Pancreas (tissue), 10 donors: Measurements from ENCODE around the gene CAT. TPM values are rescaled to one million over a fixed set of nuclear protein-coding genes. Genes with fewer than 3 reads are reported as not detected.

ENCODE experiments used
- ATAC-seq, 4 donors: fragments of 200-7000 bp; cut with Tn5 transposase; one replicate each; pipeline versions ENCODE4 v1.8.0 to v1.9.1; 2020; ENCODE audit warnings: mild to moderate bottlenecking in 4 of 4, moderate library complexity in 4 of 4
- DNase-seq, 6 donors: peaks; one replicate each; pipeline ENCODE4 v3.0.0-alpha.2; 2020
- FAIRE-seq: peaks from 2 replicates; lab custom pipeline; 2012; peaks lifted over from hg19 to GRCh38; lab: Jason Lieb, UNC
- H3K27ac ChIP-seq, 4 donors: fragments of 200-600 bp; sonication (generic); 1 replicate in 3 of 4; 2 replicates in 1 of 4; pipeline versions ENCODE4 v1.5.0 to v1.8.0; 2020
- H3K27me3 ChIP-seq, 4 donors: fragments of 200-600 bp; one replicate each; pipeline ENCODE4 v1.8.0; 2021
- H3K36me3 ChIP-seq, 3 donors: fragments of 200-600 bp; sonication (generic) in 1 of 3; one replicate each; pipeline versions ENCODE4 v1.5.0 to v1.8.0; 2020 to 2021
- H3K4me1 ChIP-seq, 3 donors: fragments of 200-600 bp; one replicate each; pipeline ENCODE4 v1.8.0; 2021
- H3K4me3 ChIP-seq, 4 donors: fragments of 200-600 bp; sonication (generic) in 2 of 4; one replicate each; pipeline versions ENCODE4 v1.5.0 to v1.8.0; 2020 to 2021
- H3K9me3 ChIP-seq, 4 donors: fragments of 200-600 bp; one replicate each; pipeline ENCODE4 v1.8.0; 2021
- WGBS, 2 donors: extraction: QIAGEN DNeasy Blood & Tissue Kit; methylation state at CpG; one replicate each; pipeline ENCODE4 v1.1.7; 2013; 5-methylcytosine and 5-hydroxymethylcytosine counted together
- intact Hi-C, 3 donors: fragments of 100-400 bp; cut with DNase I; formaldehyde crosslinking; loops; one replicate each; pipeline versions ENCODE4 v1.11.1 to v1.14.2; 2022
- polyA plus RNA-seq, 2 donors: library from polyadenylated mRNA; stranded (reverse); fragments of 200-250 nt; gene quantifications; one replicate each; pipeline ENCODE4 v1.2.3, GENCODE V29; 2013
- total RNA-seq, 6 donors: library from RNA; stranded (reverse); fragmentation: NEBNext Ultra II Directional in 4 of 6; extraction: Animal tissue kit (Norgen Biotek cat#: 25700) in 4 of 6; gene quantifications; one replicate each; pipeline versions ENCODE4 v1.2.1 to v1.2.4, GENCODE V29; 2021 to 2023
- TF ChIP-seq, protein P1 (sequence below), 4 donors: fragments of 200-600 bp; sonication (generic) in 3 of 4; IDR thresholded peaks; one replicate each; pipeline versions ENCODE4 v1.5.0 to v1.8.0; 2021; ENCODE audit warnings: antibody characterized with exemption in 4 of 4
- donor health status: healthy with polysubstance abuse.
- donor health status: DM: no; HTN: no; CAD: no; lungs with moderate emphysema.
- donor health status: DM: no; HTN: no; CAD: no.
- donor health status: control.
- donor health status: control.
- donor health status: Bipolar disorder and iron deficiency.
- donor health status: DM: yes; HTN: yes; CAD: no.
- donor health status: DM: no; HTN: no; CAD: no.
- donor health status: DM: no; HTN: no; CAD: no.
- donor health status: DM: yes; HTN: yes; CAD: no.

Gene CAT
- total and polyA plus RNA-seq, 8 donors = 26.6 to 53.5 (median 46.2) TPM

GRCh38 chr11:34426766-34427185 lies 12.0 kb upstream of the CAT start:
- ATAC-seq (peak in 3 of 4 donors; percentile 35 to 54 (median 42)), FAIRE-seq (no peak), DNase-seq (no peak)
- intact Hi-C loops = no loop called here
- no peaks in the 10 kb centered on the region for H3K27me3 ChIP-seq
- H3K4me3 ChIP-seq = no peak overlapping the region
- no peak overlapping the region for H3K27ac ChIP-seq
- H3K4me1 ChIP-seq = no peaks in the 10 kb centered on the region
- TF ChIP-seq, protein P1, sequence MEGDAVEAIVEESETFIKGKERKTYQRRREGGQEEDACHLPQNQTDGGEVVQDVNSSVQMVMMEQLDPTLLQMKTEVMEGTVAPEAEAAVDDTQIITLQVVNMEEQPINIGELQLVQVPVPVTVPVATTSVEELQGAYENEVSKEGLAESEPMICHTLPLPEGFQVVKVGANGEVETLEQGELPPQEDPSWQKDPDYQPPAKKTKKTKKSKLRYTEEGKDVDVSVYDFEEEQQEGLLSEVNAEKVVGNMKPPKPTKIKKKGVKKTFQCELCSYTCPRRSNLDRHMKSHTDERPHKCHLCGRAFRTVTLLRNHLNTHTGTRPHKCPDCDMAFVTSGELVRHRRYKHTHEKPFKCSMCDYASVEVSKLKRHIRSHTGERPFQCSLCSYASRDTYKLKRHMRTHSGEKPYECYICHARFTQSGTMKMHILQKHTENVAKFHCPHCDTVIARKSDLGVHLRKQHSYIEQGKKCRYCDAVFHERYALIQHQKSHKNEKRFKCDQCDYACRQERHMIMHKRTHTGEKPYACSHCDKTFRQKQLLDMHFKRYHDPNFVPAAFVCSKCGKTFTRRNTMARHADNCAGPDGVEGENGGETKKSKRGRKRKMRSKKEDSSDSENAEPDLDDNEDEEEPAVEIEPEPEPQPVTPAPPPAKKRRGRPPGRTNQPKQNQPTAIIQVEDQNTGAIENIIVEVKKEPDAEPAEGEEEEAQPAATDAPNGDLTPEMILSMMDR (IDR thresholded peaks at IDR 0.05) = no peak
- 64 to 68% methylated on average over 3 of the region's 3 CpGs for WGBS, 2 donors
- H3K9me3 ChIP-seq = no peaks in the 10 kb centered on the region
- no peaks in the 10 kb centered on the region for H3K36me3 ChIP-seq

- intact Hi-C loops = no loop called here
- TF ChIP-seq, protein P1 (IDR thresholded peaks at IDR 0.05) = no peak
- 53% methylated on average over 4 of the region's 4 CpGs for WGBS, 2 donors
- ATAC-seq = peak in 3 of 4 donors; percentile 38 to 70 (median 45)
- FAIRE-seq = no peak
- Histone ChIP-seq H3K9me3 (no peaks in the 10 kb centered on the region), H3K4me1 (no peaks in the 10 kb centered on the region), H3K36me3 (no peaks in the 10 kb centered on the region), H3K4me3 (no peak overlapping the region), H3K27ac (no peak overlapping the region), H3K27me3 (no peaks in the 10 kb centered on the region)
- no peak for DNase-seq
These were observed 11.4 kb upstream of the CAT start for GRCh38 chr11:34427186-34427805.

DNA sequence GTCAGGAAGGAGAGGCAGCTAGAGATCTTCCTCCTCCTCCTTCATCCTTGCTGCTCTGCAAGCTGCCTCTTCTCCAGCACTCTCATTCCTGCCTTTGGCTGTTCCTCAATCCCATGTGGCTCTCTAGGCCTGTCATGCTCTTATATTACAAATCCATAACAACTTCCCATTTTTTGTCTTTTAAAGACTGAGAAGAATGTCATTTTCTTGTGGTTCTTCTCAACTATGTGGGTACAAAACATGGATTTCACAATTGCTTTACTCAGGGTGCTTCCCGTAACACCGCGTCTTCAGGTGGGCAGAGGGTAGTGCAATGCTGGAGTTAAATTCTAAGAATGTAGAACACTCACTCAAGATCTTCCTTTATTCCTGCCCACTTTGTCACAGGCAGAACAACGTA lies 6.8 kb upstream of the CAT start:
- intact Hi-C loops = no loop called here
- TF ChIP-seq, protein P1 (IDR thresholded peaks at IDR 0.05) = no peak
- no peak overlapping the region for H3K4me3 ChIP-seq
- ATAC-seq = peak in 1 of 4 donors; percentile 22
- no peak overlapping the region for H3K27ac ChIP-seq
- DNase-seq = no peak
- no peaks in the 10 kb centered on the region for H3K36me3 ChIP-seq
- no peak for FAIRE-seq
- WGBS, 2 donors = 95 to 98% methylated on average over 4 of the region's 4 CpGs
- H3K27me3 ChIP-seq = no peaks in the 10 kb centered on the region
- H3K4me1 ChIP-seq = no peaks in the 10 kb centered on the region
- H3K9me3 ChIP-seq = no peaks in the 10 kb centered on the region

GRCh38 chr11:34432822-34433221 lies 5.9 kb upstream of the CAT start:
- WGBS, 2 donors = 83 to 91% methylated on average over 5 of the region's 5 CpGs
- no peak for DNase-seq
- Histone ChIP-seq H3K27me3 (no peaks in the 10 kb centered on the region), H3K9me3 (no peaks in the 10 kb centered on the region), H3K4me3 (no peak overlapping the region), H3K4me1 (peaks cover 0 to 1% (median under 1%) of the 10 kb centered on the region in 3 donors), H3K27ac (no peak overlapping the region), H3K36me3 (no peaks in the 10 kb centered on the region)
- TF ChIP-seq, protein P1 (IDR thresholded peaks at IDR 0.05) = no peak
- no peak for FAIRE-seq
- no peak for ATAC-seq
- intact Hi-C loops = no loop called here

GRCh38 chr11:34433899-34434298 lies 4.8 kb upstream of the CAT start:
- TF ChIP-seq, protein P1 (IDR thresholded peaks at IDR 0.05) = no peak
- WGBS, 2 donors = 51 to 59% methylated on average over 3 of the region's 3 CpGs
- H3K4me3 ChIP-seq = no peak overlapping the region
- H3K36me3 ChIP-seq = no peaks in the 10 kb centered on the region
- intact Hi-C loops = no loop called here
- H3K9me3 ChIP-seq = no peaks in the 10 kb centered on the region
- H3K27me3 ChIP-seq = no peaks in the 10 kb centered on the region
- H3K27ac ChIP-seq = no peak overlapping the region
- ATAC-seq (no peak), FAIRE-seq (no peak), DNase-seq (peak in 1 of 6 donors; percentile 18)
- H3K4me1 ChIP-seq = peaks cover 0 to 6% (median 5%) of the 10 kb centered on the region in 3 donors
